ENCODE data around the gene ABHD17A. TPM values are rescaled to one million over a fixed set of nuclear protein-coding genes. Genes with fewer than 3 reads are reported as not detected.

The ABHD17A gene
- total RNA-seq, 1 experiment from 2014 or later = 68.2 TPM

DNA sequence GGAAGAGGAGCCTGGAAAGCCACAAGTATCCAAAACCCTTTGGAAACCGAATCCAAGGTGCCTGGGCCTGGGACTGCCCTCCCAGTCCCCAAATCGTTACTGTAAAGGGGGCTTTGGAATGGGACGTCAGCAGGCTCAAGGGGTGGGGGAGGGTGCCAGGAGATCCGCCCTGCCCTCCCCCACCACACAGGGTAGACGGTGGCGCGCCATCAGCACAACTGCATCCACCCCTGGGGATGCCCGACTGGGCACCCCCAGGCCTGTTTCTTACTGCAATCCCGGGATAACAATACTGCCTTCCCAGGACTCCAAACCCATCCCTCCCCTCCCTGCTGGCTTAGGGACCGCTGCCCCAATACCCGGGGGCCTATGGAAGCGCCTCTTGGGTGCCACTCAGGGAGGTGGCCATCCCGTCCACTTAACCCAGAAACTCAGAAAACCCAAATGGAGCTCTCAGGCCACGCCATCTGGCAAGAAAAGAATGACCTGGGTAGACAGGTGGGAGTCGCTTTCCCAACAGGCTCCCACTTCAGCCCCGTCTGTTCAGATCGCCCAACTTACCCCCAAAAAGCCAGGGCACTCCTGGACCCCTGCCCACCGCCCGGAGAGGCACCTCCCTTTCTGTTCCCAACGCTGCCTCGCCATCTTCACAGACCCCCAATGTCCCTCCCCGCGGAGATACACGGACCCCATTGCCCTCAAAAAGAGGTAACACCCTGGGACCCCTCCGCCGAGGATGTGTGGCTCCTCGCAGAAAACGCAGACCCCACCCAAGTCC is 24.3 kb downstream of the ABHD17A start:
- CTCF ChIA-PET = interaction anchor here (0.6 kb wide), 1 partner anchor 8 kb away, joined by 3 read pairs; no protein-coding TSS in a partner anchor

More for the DNA sequence above, 24.3 kb downstream of the ABHD17A start:
- Histone ChIP-seq H3K79me2 (ENCODE audit: insufficient read depth, low read length) (peaks cover 66% of the 10 kb centered on the region), H3K9me2 (ENCODE audit: insufficient read depth) (no peaks in the 10 kb centered on the region), H3K4me1 (ENCODE audit: control insufficient read depth in 1 of 2, insufficient read depth in 2 of 2, low read length in 2 of 2) (peaks cover 58 to 76% of the 10 kb centered on the region in 2 experiments), H3K9me3 (ENCODE audit: control insufficient read depth in 1 of 2, insufficient read depth in 1 of 2, low read depth in 1 of 2, low read length in 2 of 2) (no peaks in the 10 kb centered on the region), H3K36me3 (ENCODE audit: control insufficient read depth in 1 of 2, insufficient read depth in 2 of 2, low read length in 2 of 2) (0 out of 4 replicates have a peak, but pooled peaks cover 0 to 4% of the 10 kb centered on the region in 2 experiments), H2AFZ (ENCODE audit: low read depth, low read length, poor library complexity, severe bottlenecking) (no peak overlapping the region), H3K9ac (ENCODE audit: low read length) (peak overlapping the region; percentile 97), H3K4me2 (ENCODE audit: low read length) (peak overlapping the region; percentile 91), H3K27me3 (ENCODE audit: insufficient read depth, low read length) (no peaks in the 10 kb centered on the region), H4K20me1 (ENCODE audit: insufficient read depth) (no peaks in the 10 kb centered on the region; the same call in 1 of the 2 replicates), H3K27ac (ENCODE audit: low read depth, low read length) (peak overlapping the region; percentile 99), H3K4me3 (replicated peaks in 1 of 2; ENCODE audit: low read depth in 1 of 2, low read length in 2 of 2) (peak overlapping the region; percentile 91 to 94)
- RAD21 ChIA-PET (ENCODE audit: low non-redundant PET in 1 of 2, low total read pairs in 2 of 2, uncharacterized antibody in 2 of 2, unreplicated experiment in 2 of 2) = no interaction called here
- TF ChIP-seq JUND (IDR thresholded peaks at IDR 0.05) = no peak
- TF ChIP-seq FOSL1 (IDR thresholded peaks at IDR 0.05; ENCODE audit: low read depth) = no peak
- no peak for TF ChIP-seq ZFX (IDR thresholded peaks at IDR 0.05)
- TF ChIP-seq EZH2phosphoT487 (IDR thresholded peaks at IDR 0.05; ENCODE audit: borderline replicate concordance) = no peak
- TF ChIP-seq, protein P1, sequence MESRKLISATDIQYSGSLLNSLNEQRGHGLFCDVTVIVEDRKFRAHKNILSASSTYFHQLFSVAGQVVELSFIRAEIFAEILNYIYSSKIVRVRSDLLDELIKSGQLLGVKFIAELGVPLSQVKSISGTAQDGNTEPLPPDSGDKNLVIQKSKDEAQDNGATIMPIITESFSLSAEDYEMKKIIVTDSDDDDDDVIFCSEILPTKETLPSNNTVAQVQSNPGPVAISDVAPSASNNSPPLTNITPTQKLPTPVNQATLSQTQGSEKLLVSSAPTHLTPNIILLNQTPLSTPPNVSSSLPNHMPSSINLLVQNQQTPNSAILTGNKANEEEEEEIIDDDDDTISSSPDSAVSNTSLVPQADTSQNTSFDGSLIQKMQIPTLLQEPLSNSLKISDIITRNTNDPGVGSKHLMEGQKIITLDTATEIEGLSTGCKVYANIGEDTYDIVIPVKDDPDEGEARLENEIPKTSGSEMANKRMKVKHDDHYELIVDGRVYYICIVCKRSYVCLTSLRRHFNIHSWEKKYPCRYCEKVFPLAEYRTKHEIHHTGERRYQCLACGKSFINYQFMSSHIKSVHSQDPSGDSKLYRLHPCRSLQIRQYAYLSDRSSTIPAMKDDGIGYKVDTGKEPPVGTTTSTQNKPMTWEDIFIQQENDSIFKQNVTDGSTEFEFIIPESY (IDR thresholded peaks at IDR 0.05; ENCODE audit: extremely low read depth, insufficient replicate concordance, low read length) = no peak
- TF ChIP-seq CEBPB (IDR thresholded peaks at IDR 0.05; ENCODE audit: low read depth) = no peak
- TF ChIP-seq RAD21 (IDR thresholded peaks at IDR 0.05; ENCODE audit: low read depth) = no peak
- no peak for TF ChIP-seq ZNF274 (IDR thresholded peaks at IDR 0.05; ENCODE audit: low read depth, low read length)
- no peak for TF ChIP-seq ELF1 (IDR thresholded peaks at IDR 0.05; ENCODE audit: borderline replicate concordance, low read depth)
- TF ChIP-seq EGR1 (IDR thresholded peaks at IDR 0.05; ENCODE audit: low read depth) = no peak
- TF ChIP-seq POLR2A (IDR thresholded peaks at IDR 0.05; ENCODE audit: borderline replicate concordance, extremely low read depth, insufficient read depth, insufficient read length) = no peak
- TF ChIP-seq EZH2 (IDR thresholded peaks at IDR 0.05) = no peak
- no peak for TF ChIP-seq CBX3 (IDR thresholded peaks at IDR 0.05; ENCODE audit: low read depth)
- no peak for TF ChIP-seq POLR2AphosphoS5 (IDR thresholded peaks at IDR 0.05; ENCODE audit: low read depth, low read length)
- TF ChIP-seq, protein P2, sequence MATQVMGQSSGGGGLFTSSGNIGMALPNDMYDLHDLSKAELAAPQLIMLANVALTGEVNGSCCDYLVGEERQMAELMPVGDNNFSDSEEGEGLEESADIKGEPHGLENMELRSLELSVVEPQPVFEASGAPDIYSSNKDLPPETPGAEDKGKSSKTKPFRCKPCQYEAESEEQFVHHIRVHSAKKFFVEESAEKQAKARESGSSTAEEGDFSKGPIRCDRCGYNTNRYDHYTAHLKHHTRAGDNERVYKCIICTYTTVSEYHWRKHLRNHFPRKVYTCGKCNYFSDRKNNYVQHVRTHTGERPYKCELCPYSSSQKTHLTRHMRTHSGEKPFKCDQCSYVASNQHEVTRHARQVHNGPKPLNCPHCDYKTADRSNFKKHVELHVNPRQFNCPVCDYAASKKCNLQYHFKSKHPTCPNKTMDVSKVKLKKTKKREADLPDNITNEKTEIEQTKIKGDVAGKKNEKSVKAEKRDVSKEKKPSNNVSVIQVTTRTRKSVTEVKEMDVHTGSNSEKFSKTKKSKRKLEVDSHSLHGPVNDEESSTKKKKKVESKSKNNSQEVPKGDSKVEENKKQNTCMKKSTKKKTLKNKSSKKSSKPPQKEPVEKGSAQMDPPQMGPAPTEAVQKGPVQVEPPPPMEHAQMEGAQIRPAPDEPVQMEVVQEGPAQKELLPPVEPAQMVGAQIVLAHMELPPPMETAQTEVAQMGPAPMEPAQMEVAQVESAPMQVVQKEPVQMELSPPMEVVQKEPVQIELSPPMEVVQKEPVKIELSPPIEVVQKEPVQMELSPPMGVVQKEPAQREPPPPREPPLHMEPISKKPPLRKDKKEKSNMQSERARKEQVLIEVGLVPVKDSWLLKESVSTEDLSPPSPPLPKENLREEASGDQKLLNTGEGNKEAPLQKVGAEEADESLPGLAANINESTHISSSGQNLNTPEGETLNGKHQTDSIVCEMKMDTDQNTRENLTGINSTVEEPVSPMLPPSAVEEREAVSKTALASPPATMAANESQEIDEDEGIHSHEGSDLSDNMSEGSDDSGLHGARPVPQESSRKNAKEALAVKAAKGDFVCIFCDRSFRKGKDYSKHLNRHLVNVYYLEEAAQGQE (IDR thresholded peaks at IDR 0.05; ENCODE audit: low read depth) = no peak
- TF ChIP-seq, protein P3, sequence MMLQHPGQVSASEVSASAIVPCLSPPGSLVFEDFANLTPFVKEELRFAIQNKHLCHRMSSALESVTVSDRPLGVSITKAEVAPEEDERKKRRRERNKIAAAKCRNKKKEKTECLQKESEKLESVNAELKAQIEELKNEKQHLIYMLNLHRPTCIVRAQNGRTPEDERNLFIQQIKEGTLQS (IDR thresholded peaks at IDR 0.05) = no peak
- TF ChIP-seq SRF (IDR thresholded peaks at IDR 0.05; ENCODE audit: low read depth) = no peak
- DNase-seq (ENCODE audit: low read depth, low spot score) = no peak
- intact Hi-C loops (cut with micrococcal nuclease) = no loop called here
- POLR2A ChIA-PET = no interaction called here
- BruUV-seq (replicated peaks) = no TSS peak
- ATAC-seq = no peak
